ENCODE data around the gene UMPS. TPM values are rescaled to one million over a fixed set of nuclear protein-coding genes. Genes with fewer than 3 reads are reported as not detected.

Gene UMPS
- 50.3 to 93.6 TPM (median 52.2 TPM) in 5 replicates for total RNA-seq (2022; extraction: Qiagen RNA extraction; ENCODE audit: low read depth)

DNA sequence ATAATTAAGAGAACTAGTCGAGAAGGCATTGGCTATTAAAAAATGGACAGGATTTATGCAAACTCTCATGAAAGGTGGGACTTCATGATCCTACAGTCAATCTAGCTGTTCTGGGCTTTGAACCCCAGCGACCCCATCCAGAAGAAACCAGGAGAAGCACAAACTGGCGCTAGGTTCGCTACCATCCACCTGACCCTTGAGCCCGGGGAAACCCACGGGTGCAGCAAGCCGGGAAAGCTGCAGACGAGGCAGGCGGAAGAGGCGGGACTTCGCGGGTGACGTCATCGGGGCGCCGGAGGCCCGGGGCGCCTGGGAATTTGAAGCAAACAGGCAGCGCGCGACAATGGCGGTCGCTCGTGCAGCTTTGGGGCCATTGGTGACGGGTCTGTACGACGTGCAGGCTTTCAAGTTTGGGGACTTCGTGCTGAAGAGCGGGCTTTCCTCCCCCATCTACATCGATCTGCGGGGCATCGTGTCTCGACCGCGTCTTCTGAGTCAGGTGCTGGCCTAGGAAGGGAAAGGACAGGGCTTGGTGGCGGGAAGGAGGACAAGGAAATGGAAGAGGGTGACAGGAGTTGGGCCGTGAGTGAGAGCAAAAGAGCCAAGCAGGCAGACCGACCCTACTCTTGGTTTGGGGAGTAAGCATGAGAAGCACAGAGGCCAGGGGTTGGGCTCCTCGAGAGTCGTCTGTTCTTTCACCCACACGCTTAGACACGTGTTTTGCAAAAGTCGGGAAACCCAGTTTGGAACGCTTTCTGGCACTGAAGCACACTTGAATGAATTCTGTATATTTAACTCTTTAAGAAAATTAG is at the start of gene UMPS:
Gene UMPS (plus strand): TSS at position 324 of the 812 bp plus-strand sequence. CDS start 20 bp downstream, at position 344.

Other genes with a start within 250 kb of the UMPS start
- 378 to 458 TPM (median 414 TPM) in 5 replicates for gene ITGB5, start 156.9 kb downstream of the UMPS start, total RNA-seq (2022; extraction: Qiagen RNA extraction; ENCODE audit: low read depth)
- gene MUC13, start 204.3 kb downstream of the UMPS start, total RNA-seq (2022; extraction: Qiagen RNA extraction; ENCODE audit: low read depth) = 7.9 to 9.0 TPM (median 8.1 TPM) in 5 replicates

Data from A549 treated with RU486 at 1 μM for 4 hours (cell line).